CD4-positive, alpha-beta memory T cell (primary cell): Measurements from ENCODE around the gene KCNE1. TPM values are rescaled to one million over a fixed set of nuclear protein-coding genes. Genes with fewer than 3 reads are reported as not detected.

Experiments used
- CTCF ChIA-PET: fragments of 350-600 bp; sonication (Branson Sonifier 250); formaldehyde crosslinking; loops from one replicate; lab custom pipeline; 2021; ENCODE audit warnings: inconsistent platforms; ENCODE audit not compliant: partially characterized antibody; lab: Charles Lee
- POLR2A ChIA-PET: fragments of 350-600 bp; sonication (Branson Sonifier 250); formaldehyde crosslinking; loops from one replicate; lab custom pipeline; 2021; ENCODE audit not compliant: partially characterized antibody; lab: Charles Lee
- DNase-seq, 5 donors: peaks; one replicate each; pipeline versions ENCODE4 v3.0.0 to v3.0.0-alpha.2; 2020 to 2022; ENCODE audit warnings: mixed read lengths in 1 of 5
- H3K27ac ChIP-seq: one replicate; pipeline ENCODE4 v1.7.0; 2013; ENCODE audit warnings: low read depth, low read length
- H3K27me3 ChIP-seq: 2 replicates; pipeline ENCODE4 v1.7.0; 2013; ENCODE audit warnings: mild to moderate bottlenecking, low read length, moderate library complexity; ENCODE audit not compliant: insufficient read depth
- H3K36me3 ChIP-seq: 2 replicates; pipeline ENCODE4 v1.7.0; 2013; ENCODE audit warnings: mild to moderate bottlenecking, low read length, moderate library complexity; ENCODE audit not compliant: insufficient read depth
- H3K4me1 ChIP-seq: 2 replicates; pipeline ENCODE4 v1.7.0; 2013; ENCODE audit warnings: mild to moderate bottlenecking, low read length, moderate library complexity; ENCODE audit not compliant: insufficient read depth
- H3K4me3 ChIP-seq, 2 donors: one replicate each; pipeline ENCODE4 v1.7.0; 2013; ENCODE audit warnings: low read length in 2 of 2, mild to moderate bottlenecking in 1 of 2
- H3K9me3 ChIP-seq, 2 donors: one replicate each; pipeline ENCODE4 v1.7.0; 2013; ENCODE audit warnings: low read length in 2 of 2, control low read depth in 1 of 2; ENCODE audit not compliant: control insufficient read depth in 1 of 2
- H3K27ac Mint-ChIP-seq, 7 donors: one replicate each; pipeline ENCODE4 v1.8.0; 2020 to 2021; ENCODE audit warnings: mixed read lengths in 7 of 7, mild to moderate bottlenecking in 6 of 7, inconsistent platforms in 3 of 7, moderate library complexity in 3 of 7
- H3K27me3 Mint-ChIP-seq, 2 donors: one replicate each; pipeline ENCODE4 v1.8.0; 2020 to 2021; ENCODE audit warnings: mixed read lengths in 2 of 2
- H3K36me3 Mint-ChIP-seq, 2 donors: one replicate each; pipeline ENCODE4 v1.8.0; 2020 to 2021; ENCODE audit warnings: mixed read lengths in 2 of 2, inconsistent platforms in 1 of 2, mild to moderate bottlenecking in 1 of 2
- H3K4me1 Mint-ChIP-seq, 4 donors: one replicate each; pipeline ENCODE4 v1.8.0; 2020 to 2021; ENCODE audit warnings: mixed read lengths in 4 of 4, mild to moderate bottlenecking in 1 of 4
- H3K4me3 Mint-ChIP-seq, 8 donors: one replicate each; pipeline ENCODE4 v1.8.0; 2020 to 2021; ENCODE audit warnings: mixed read lengths in 8 of 8, mild to moderate bottlenecking in 7 of 8, moderate library complexity in 6 of 8, inconsistent platforms in 3 of 8
- H3K9me3 Mint-ChIP-seq, 8 donors: one replicate each; pipeline ENCODE4 v1.8.0; 2020 to 2021; ENCODE audit warnings: mixed read lengths in 8 of 8, mild to moderate bottlenecking in 5 of 8, inconsistent platforms in 3 of 8, moderate library complexity in 1 of 8
- intact Hi-C: fragments of 100-400 bp; cut with micrococcal nuclease; formaldehyde crosslinking; loops from one replicate; pipeline ENCODE4 v1.15.1; 2023
- polyA plus RNA-seq, 2 donors: library from polyadenylated mRNA; unstranded; fragments of 300-500 nt; fragmentation: Illumina TruSeq; gene quantifications; one replicate each; pipeline ENCODE4 v1.2.3, GENCODE V29; 2021
- total RNA-seq, 2 experiments: library from RNA; stranded (reverse); gene quantifications; one replicate each; pipeline ENCODE4 v1.2.3, GENCODE V29; 2021

The KCNE1 gene
- total and polyA plus RNA-seq, 4 experiments from 2014 or later = 0.14 to 0.22 (median 0.17) TPM; not detected in 1

- ChIA-PET CTCF (no interaction called here), POLR2A (no interaction called here)
- intact Hi-C loops = no loop called here
- peaks cover 0 to 7% (median 2%) of the 10 kb centered on the region in 8 donors for H3K9me3 Mint-ChIP-seq
- Histone ChIP-seq H3K9me3 (no peaks in the 10 kb centered on the region), H3K27me3 (no peaks in the 10 kb centered on the region), H3K27ac (peak overlapping the region; percentile 0), H3K4me1 (peaks cover 12% of the 10 kb centered on the region), H3K4me3 (no peak overlapping the region), H3K36me3 (no peaks in the 10 kb centered on the region)
- H3K4me1 Mint-ChIP-seq = peaks cover 8 to 22% (median 10%) of the 10 kb centered on the region in 4 donors
- peaks cover 10 to 17% of the 10 kb centered on the region in 2 donors for H3K36me3 Mint-ChIP-seq
- no peaks in the 10 kb centered on the region for H3K27me3 Mint-ChIP-seq
- peak overlapping the region; percentile 66 to 89 (median 79) for H3K4me3 Mint-ChIP-seq
- H3K27ac Mint-ChIP-seq = peak overlapping the region; percentile 2 to 89 (median 72)
- DNase-seq = no peak
Observed at GRCh38 chr21:34526241-34526617, 14.2 kb upstream of the KCNE1 start.

DNA sequence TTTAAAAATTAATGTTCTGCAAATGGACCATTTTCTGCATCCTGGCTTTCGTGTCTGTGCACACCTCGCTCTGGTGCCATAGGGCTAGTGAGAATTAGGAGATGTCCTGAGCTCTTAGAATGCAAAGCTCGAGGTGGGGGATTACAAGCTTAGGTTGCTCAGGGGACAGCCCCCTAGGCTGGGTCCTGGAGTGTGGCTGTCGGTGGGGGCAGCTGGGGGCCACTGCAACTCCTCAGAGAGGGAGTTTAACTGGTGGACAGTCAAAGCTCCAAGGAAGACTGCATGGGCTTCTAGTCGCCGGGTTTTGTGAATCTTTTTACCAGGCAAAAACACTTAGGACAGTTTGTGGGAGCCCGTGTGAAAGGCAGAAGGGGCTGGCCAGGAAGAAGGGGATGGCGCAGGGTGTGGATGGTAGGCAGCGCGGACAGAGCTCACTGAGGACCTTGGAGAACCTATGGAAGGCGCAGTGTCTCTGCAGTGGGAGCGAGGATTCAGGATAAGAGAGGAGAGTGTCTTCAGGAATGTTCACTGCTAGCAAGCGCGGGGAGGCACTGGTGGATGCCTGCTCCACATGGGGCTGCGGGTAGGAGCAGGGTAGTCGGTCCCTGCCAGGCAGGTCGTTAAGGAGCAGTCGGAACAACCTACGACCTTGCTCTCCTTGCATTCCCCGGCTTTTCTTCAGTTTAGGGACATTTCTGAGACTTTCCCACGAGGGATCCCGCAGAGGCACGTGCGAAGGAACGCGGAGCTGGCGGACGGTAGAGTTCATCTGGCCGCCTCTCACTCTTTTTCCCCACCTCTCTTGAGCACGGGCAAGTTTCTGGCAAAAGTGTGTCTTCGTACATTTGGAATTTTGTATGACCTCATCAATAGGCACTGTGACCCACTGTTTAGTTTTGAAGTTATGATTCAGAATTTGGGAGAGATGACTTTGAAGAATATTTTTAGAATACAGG lies 12.9 kb upstream of the KCNE1 start:
- Histone ChIP-seq H3K27me3 (no peaks in the 10 kb centered on the region), H3K36me3 (no peaks in the 10 kb centered on the region), H3K4me1 (peaks cover 12% of the 10 kb centered on the region), H3K4me3 (no peak overlapping the region), H3K27ac (no peak overlapping the region), H3K9me3 (no peaks in the 10 kb centered on the region)
- intact Hi-C loops = no loop called here
- ChIA-PET POLR2A (no interaction called here), CTCF (no interaction called here)
- Mint-ChIP-seq H3K4me1 (peaks cover 8 to 22% (median 10%) of the 10 kb centered on the region in 4 donors), H3K27ac (peak overlapping the region in 2 of 7 donors; percentile 53 to 57), H3K9me3 (peaks cover 0 to 7% (median 2%) of the 10 kb centered on the region in 8 donors), H3K4me3 (peak overlapping the region in 2 of 8 donors; percentile 30 to 39), H3K36me3 (peaks cover 15 to 20% of the 10 kb centered on the region in 2 donors), H3K27me3 (no peaks in the 10 kb centered on the region)
- DNase-seq = no peak

DNA sequence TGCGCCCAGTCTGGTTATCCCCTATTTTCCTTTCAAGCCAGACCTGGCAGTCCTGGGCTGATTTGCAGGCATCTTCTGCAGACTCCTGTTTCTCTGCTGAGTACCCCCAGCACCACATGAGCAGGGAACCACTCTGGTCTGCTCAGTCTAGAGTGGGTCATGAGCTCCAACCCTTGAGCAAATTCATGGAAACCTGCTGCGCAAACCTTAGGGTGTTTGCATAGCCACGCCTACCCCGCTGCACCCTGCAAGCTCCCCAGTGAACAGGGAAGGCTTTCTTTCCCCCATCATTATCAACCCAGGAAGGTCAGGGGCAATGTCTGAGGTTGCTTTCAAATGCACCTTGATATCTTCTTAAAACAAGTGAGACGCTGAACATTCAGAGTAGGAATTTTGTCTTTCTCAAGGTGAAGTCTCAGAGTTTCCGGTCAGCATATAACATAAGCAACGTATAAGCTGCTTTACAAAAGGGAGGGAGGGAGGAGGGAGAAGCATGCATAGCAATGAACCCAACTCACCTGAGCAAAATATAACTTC lies 11.1 kb upstream of the KCNE1 start:
- H3K36me3 Mint-ChIP-seq = peaks cover 21 to 22% of the 10 kb centered on the region in 2 donors
- Histone ChIP-seq H3K9me3 (no peaks in the 10 kb centered on the region), H3K4me1 (peaks cover 12% of the 10 kb centered on the region), H3K4me3 (no peak overlapping the region), H3K36me3 (no peaks in the 10 kb centered on the region), H3K27me3 (no peaks in the 10 kb centered on the region), H3K27ac (no peak overlapping the region)
- H3K4me3 Mint-ChIP-seq = no peak overlapping the region
- intact Hi-C loops = no loop called here
- peaks cover 0 to 6% (median 2%) of the 10 kb centered on the region in 8 donors for H3K9me3 Mint-ChIP-seq
- CTCF ChIA-PET = interaction anchor here (1.0 kb wide), 1 partner anchor 132 kb away, joined by 3 read pairs; no protein-coding TSS in a partner anchor
- DNase-seq = no peak
- H3K27me3 Mint-ChIP-seq = no peaks in the 10 kb centered on the region
- H3K27ac Mint-ChIP-seq = no peak overlapping the region
- H3K4me1 Mint-ChIP-seq = peaks cover 8 to 22% (median 11%) of the 10 kb centered on the region in 4 donors
- POLR2A ChIA-PET = interaction anchor here (0.6 kb wide), 1 partner anchor 1567 kb away, joined by 3 read pairs; no protein-coding TSS in a partner anchor

- Mint-ChIP-seq H3K4me1 (peaks cover 10 to 17% (median 13%) of the 10 kb centered on the region in 4 donors), H3K27me3 (no peaks in the 10 kb centered on the region), H3K27ac (no peak overlapping the region), H3K9me3 (no peaks in the 10 kb centered on the region), H3K4me3 (no peak overlapping the region), H3K36me3 (peaks cover 24 to 27% of the 10 kb centered on the region in 2 donors)
- ChIA-PET POLR2A (no interaction called here), CTCF (no interaction called here)
- Histone ChIP-seq H3K27me3 (no peaks in the 10 kb centered on the region), H3K9me3 (no peaks in the 10 kb centered on the region), H3K27ac (no peak overlapping the region), H3K4me3 (no peak overlapping the region), H3K4me1 (peaks cover 11% of the 10 kb centered on the region), H3K36me3 (no peaks in the 10 kb centered on the region)
- no peak for DNase-seq
- intact Hi-C loops = no loop called here
Observed at GRCh38 chr21:34522284-34522683, 10.3 kb upstream of the KCNE1 start.

DNA sequence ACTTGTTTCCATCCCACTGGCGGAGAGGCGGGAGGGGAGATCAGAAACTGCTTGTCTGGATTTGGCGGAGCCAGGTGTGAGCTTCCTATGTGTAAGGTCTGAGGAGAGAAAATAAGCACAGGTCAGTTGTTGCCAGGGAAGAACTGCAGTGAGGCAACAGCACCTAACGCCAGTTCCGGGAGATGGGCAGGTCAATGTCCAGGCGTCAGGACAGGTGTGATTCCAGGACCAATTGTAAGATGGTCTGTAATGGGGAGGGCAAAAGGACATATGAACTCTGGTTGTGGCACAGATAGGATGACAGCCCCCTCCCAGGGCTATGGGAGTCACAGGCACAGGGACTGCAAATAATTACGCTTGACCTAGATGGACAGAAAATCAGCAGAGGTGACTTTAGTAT lies 9.6 kb upstream of the KCNE1 start:
- CTCF ChIA-PET = no interaction called here

GRCh38 chr21:34520764-34521508 lies 8.9 kb upstream of the KCNE1 start:
- DNase-seq = no peak
- no peaks in the 10 kb centered on the region for H3K27me3 ChIP-seq
- H3K4me3 Mint-ChIP-seq = no peak overlapping the region
- ChIA-PET POLR2A (no interaction called here), CTCF (no interaction called here)
- H3K4me1 Mint-ChIP-seq = peaks cover under 1 to 5% (median 4%) of the 10 kb centered on the region in 4 donors
- H3K9me3 Mint-ChIP-seq = no peaks in the 10 kb centered on the region
- intact Hi-C loops = no loop called here
- no peaks in the 10 kb centered on the region for H3K4me1 ChIP-seq
- H3K36me3 ChIP-seq = no peaks in the 10 kb centered on the region
- no peak overlapping the region for H3K27ac ChIP-seq
- peak overlapping the region in 1 of 7 donors; percentile 58 for H3K27ac Mint-ChIP-seq
- H3K36me3 Mint-ChIP-seq = peaks cover 24 to 30% of the 10 kb centered on the region in 2 donors
- no peak overlapping the region for H3K4me3 ChIP-seq
- no peaks in the 10 kb centered on the region for H3K9me3 ChIP-seq
- H3K27me3 Mint-ChIP-seq = no peaks in the 10 kb centered on the region

More for the DNA sequence above, 9.6 kb upstream of the KCNE1 start:
- POLR2A ChIA-PET = no interaction called here
- Histone ChIP-seq H3K27me3 (no peaks in the 10 kb centered on the region), H3K36me3 (no peaks in the 10 kb centered on the region), H3K4me3 (no peak overlapping the region), H3K27ac (no peak overlapping the region), H3K9me3 (no peaks in the 10 kb centered on the region), H3K4me1 (peaks cover 4% of the 10 kb centered on the region)
- Mint-ChIP-seq H3K4me1 (peaks cover 7 to 10% (median 9%) of the 10 kb centered on the region in 4 donors), H3K27ac (peak overlapping the region in 2 of 7 donors; percentile 8 to 84), H3K27me3 (no peaks in the 10 kb centered on the region), H3K36me3 (peaks cover 24 to 30% of the 10 kb centered on the region in 2 donors), H3K4me3 (no peak overlapping the region), H3K9me3 (no peaks in the 10 kb centered on the region)
- DNase-seq = no peak
- intact Hi-C loops = no loop called here
